ENCODE measurements around the gene LIN54.

Gene LIN54

DNA sequence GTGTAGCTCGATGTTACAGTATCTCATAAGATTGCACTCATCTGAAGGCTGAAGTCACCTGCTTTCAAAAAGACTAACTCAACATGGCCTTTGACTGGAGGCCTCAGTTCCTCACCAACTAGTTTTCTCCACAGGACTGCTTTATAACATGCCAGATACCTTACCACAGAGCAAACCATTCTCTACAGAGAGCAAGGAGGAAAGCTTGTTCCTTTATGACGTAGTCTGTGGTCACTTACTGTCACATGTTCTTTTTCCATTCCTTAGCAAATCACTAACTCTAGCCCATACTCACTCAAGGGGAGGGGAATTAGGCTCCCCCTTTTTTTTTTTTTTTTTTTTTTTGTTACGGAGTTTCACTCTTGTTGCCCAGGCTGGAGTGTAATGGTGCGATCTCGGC, 106.9 kb downstream of the LIN54 start:
- TF ChIP-seq, protein P1, sequence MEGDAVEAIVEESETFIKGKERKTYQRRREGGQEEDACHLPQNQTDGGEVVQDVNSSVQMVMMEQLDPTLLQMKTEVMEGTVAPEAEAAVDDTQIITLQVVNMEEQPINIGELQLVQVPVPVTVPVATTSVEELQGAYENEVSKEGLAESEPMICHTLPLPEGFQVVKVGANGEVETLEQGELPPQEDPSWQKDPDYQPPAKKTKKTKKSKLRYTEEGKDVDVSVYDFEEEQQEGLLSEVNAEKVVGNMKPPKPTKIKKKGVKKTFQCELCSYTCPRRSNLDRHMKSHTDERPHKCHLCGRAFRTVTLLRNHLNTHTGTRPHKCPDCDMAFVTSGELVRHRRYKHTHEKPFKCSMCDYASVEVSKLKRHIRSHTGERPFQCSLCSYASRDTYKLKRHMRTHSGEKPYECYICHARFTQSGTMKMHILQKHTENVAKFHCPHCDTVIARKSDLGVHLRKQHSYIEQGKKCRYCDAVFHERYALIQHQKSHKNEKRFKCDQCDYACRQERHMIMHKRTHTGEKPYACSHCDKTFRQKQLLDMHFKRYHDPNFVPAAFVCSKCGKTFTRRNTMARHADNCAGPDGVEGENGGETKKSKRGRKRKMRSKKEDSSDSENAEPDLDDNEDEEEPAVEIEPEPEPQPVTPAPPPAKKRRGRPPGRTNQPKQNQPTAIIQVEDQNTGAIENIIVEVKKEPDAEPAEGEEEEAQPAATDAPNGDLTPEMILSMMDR (conservative IDR thresholded peaks at IDR 0.05; ENCODE audit: low read length) = no peak
- TF ChIP-seq EZH2phosphoT487 (IDR thresholded peaks at IDR 0.05; ENCODE audit: borderline replicate concordance) = no peak
- H3K4me3 ChIP-seq (ENCODE audit: low read length, poor library complexity, severe bottlenecking) = no peak overlapping the region
- H3K27me3 ChIP-seq (ENCODE audit: insufficient read depth, low read length, poor library complexity, severe bottlenecking) = peaks cover 8% of the 10 kb centered on the region
- peaks cover 14% of the 10 kb centered on the region for H4K20me1 ChIP-seq (ENCODE audit: insufficient read depth, low read length, poor library complexity, severe bottlenecking)
- H3K9ac ChIP-seq (ENCODE audit: low read depth, low read length, poor library complexity, severe bottlenecking) = no peak overlapping the region
- no peaks in the 10 kb centered on the region for H3K36me3 ChIP-seq (ENCODE audit: insufficient read depth, low read length)
- peaks cover 5% of the 10 kb centered on the region; the same call in 1 of the 2 replicates for H3F3A ChIP-seq (ENCODE audit: low read depth)
- peak overlapping the region; percentile 21 for H3K4me2 ChIP-seq (ENCODE audit: low read depth, low read length, poor library complexity, severe bottlenecking)
- no peaks in the 10 kb centered on the region for H3K9me3 ChIP-seq (ENCODE audit: insufficient read depth, low read depth, low read length)
- H3K9me2 ChIP-seq (replicated peaks; ENCODE audit: low read depth, low read length) = no peaks in the 10 kb centered on the region
- peaks cover 41% of the 10 kb centered on the region for H3K4me1 ChIP-seq (ENCODE audit: insufficient read depth, low read length, poor library complexity, severe bottlenecking)
- H2AFZ ChIP-seq (ENCODE audit: low read length) = no peak overlapping the region
- H3K79me2 ChIP-seq (ENCODE audit: insufficient read depth, low read length) = peaks cover 39% of the 10 kb centered on the region

DNA sequence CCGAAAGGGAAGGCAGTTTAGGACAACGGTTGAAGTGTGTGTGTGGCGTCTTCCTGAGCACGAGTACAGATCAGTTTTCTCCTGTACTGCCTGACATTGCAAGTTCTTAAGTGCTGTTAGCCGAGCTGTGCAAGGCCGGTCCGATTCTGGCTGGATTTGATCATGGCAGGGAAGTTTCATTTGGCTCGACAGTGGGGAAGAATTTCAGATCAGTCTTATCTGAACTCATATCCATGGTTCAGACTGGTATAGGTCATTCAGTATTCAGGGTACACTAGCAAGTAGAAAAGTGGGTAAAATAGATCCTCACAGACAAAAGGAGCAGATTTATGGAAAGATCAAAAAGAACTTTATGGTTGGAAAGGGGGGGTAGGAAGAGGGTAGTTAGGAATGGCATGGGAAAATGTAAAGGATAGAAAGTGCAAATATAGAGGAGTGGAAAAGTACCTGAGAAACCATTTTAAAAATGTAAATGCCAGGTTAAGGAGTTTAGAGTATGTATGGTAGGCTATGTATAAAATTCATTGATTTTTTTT, 109.4 kb downstream of the LIN54 start:
- Histone ChIP-seq H4K20me1 (ENCODE audit: insufficient read depth, low read length, poor library complexity, severe bottlenecking) (peaks cover 39% of the 10 kb centered on the region), H3K36me3 (ENCODE audit: insufficient read depth, low read length) (peaks cover 9% of the 10 kb centered on the region; the same call in 1 of the 2 replicates), H3K4me3 (ENCODE audit: low read length, poor library complexity, severe bottlenecking) (peak overlapping the region; percentile 83), H3K79me2 (ENCODE audit: insufficient read depth, low read length) (peaks cover 64% of the 10 kb centered on the region), H3K4me2 (ENCODE audit: low read depth, low read length, poor library complexity, severe bottlenecking) (peak overlapping the region; percentile 75), H3K4me1 (ENCODE audit: insufficient read depth, low read length, poor library complexity, severe bottlenecking) (peaks cover 60% of the 10 kb centered on the region), H3K9me3 (ENCODE audit: insufficient read depth, low read depth, low read length) (no peaks in the 10 kb centered on the region), H3K9ac (ENCODE audit: low read depth, low read length, poor library complexity, severe bottlenecking) (peak overlapping the region; percentile 96), H3K9me2 (replicated peaks; ENCODE audit: low read depth, low read length) (no peaks in the 10 kb centered on the region), H3K27me3 (ENCODE audit: insufficient read depth, low read length, poor library complexity, severe bottlenecking) (peaks cover 8% of the 10 kb centered on the region), H3F3A (ENCODE audit: low read depth) (peaks cover 5% of the 10 kb centered on the region; the same call in 1 of the 2 replicates), H2AFZ (ENCODE audit: low read length) (peak overlapping the region; percentile 89)
- TF ChIP-seq, protein P1 (conservative IDR thresholded peaks at IDR 0.05; ENCODE audit: low read length) = no peak

DNA sequence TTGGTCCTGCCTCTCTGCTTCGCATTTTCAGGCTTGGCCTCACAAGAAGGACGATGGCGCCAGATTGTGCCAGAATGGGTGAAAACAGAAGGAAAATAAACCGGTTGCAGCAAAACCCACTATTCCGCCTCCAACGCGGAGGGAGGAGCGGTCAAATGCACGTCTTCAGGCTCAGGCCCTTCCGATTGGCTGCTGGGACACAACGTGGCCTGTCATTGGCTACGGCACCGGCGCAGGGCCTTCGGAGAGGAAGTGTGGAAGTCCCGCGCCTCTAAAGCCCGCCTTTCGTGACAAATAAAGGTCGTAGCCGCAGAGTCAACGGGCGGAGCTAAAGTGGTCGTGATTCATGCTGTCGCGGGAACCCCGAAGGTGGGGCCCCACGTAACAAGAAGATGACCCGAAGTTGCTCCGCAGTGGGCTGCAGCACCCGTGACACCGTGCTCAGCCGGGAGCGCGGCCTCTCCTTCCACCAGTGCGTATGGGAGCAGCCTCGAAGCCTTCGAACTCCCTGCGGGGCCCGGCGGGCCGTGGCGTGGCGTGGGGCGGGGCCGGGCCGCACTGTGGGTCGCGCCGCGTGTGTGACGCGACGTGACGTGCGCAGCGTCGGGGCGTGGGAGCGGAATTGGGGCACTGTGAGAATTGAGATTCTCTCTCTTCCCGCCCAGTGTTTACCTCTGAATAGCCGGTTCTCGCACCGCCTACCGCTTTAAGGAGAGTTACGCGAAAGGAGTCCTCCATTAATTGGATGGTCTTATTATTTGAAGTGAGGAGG, 110.0 kb downstream of the LIN54 start, which contains the start of gene THAP9:
Gene THAP9, plus strand, starts transcription at position 325 of the 772 bp plus-strand sequence. Its CDS starts 68 bp downstream, at position 393.
- H3K4me3 ChIP-seq (ENCODE audit: low read length, poor library complexity, severe bottlenecking) = peak within 1 kb of the TSS; percentile 83
- H3K4me2 ChIP-seq (ENCODE audit: low read depth, low read length, poor library complexity, severe bottlenecking) = peak within 1 kb of the TSS; percentile 91
- H3K79me2 ChIP-seq (ENCODE audit: insufficient read depth, low read length) = peaks cover 70% of the 10 kb centered on the region
- H3K4me1 ChIP-seq (ENCODE audit: insufficient read depth, low read length, poor library complexity, severe bottlenecking) = peaks cover 54% of the 10 kb centered on the region
- H3K9me3 ChIP-seq (ENCODE audit: insufficient read depth, low read depth, low read length) = no peaks in the 10 kb centered on the region
- H3K27me3 ChIP-seq (ENCODE audit: insufficient read depth, low read length, poor library complexity, severe bottlenecking) = peaks cover 8% of the 10 kb centered on the region
- peaks cover 5% of the 10 kb centered on the region; the same call in 1 of the 2 replicates for H3F3A ChIP-seq (ENCODE audit: low read depth)
- H3K9me2 ChIP-seq (replicated peaks; ENCODE audit: low read depth, low read length) = no peaks in the 10 kb centered on the region
- H4K20me1 ChIP-seq (ENCODE audit: insufficient read depth, low read length, poor library complexity, severe bottlenecking) = peaks cover 45% of the 10 kb centered on the region
- peaks cover 14% of the 10 kb centered on the region; the same call in 1 of the 2 replicates for H3K36me3 ChIP-seq (ENCODE audit: insufficient read depth, low read length)
- peak within 1 kb of the TSS; percentile 89 for H2AFZ ChIP-seq (ENCODE audit: low read length)
- H3K9ac ChIP-seq (ENCODE audit: low read depth, low read length, poor library complexity, severe bottlenecking) = peak within 1 kb of the TSS; percentile 96
- no peak for TF ChIP-seq EZH2phosphoT487 (IDR thresholded peaks at IDR 0.05; ENCODE audit: borderline replicate concordance)
- TF ChIP-seq, protein P1 (conservative IDR thresholded peaks at IDR 0.05; ENCODE audit: low read length) = no peak
